ENCODE results near the gene SOX4. TPM values are rescaled to one million over a fixed set of nuclear protein-coding genes. Genes with fewer than 3 reads are reported as not detected.

Gene SOX4
- total and polyA plus RNA-seq, 2 experiments from 2014 or later: 164 to 235 TPM

- Histone ChIP-seq H3K4me3 (peak overlapping the region; percentile 75), H4K20me1 (replicated peaks; ENCODE audit: insufficient read depth) (peaks cover 10% of the 10 kb centered on the region; the same call in 1 of the 2 replicates), H3K9me2 (ENCODE audit: insufficient read depth) (no peaks in the 10 kb centered on the region), H3K27me3 (ENCODE audit: insufficient read depth) (no peaks in the 10 kb centered on the region), H3K4me2 (peak overlapping the region; percentile 80), H2AFZ (no peak overlapping the region), H3K36me3 (ENCODE audit: insufficient read depth) (peaks cover 8% of the 10 kb centered on the region; the same call in 1 of the 2 replicates), H3K79me2 (replicated peaks; ENCODE audit: insufficient read depth) (peaks cover 66% of the 10 kb centered on the region), H3K27ac (ENCODE audit: low read depth) (peak overlapping the region; percentile 94), H3K4me1 (ENCODE audit: insufficient read depth) (peaks cover 18% of the 10 kb centered on the region), H3F3A (replicated peaks; ENCODE audit: low read depth) (peaks cover 20% of the 10 kb centered on the region)
- TF ChIP-seq ZNF114 (CRISPR knock-in tag; IDR thresholded peaks at IDR 0.05) (no peak), EZH2phosphoT487 (IDR thresholded peaks at IDR 0.05; ENCODE audit: unreplicated experiment) (no peak), EZH2 (IDR thresholded peaks at IDR 0.05; ENCODE audit: low read depth, unreplicated experiment) (no peak), STAT1 (IDR thresholded peaks at IDR 0.05; ENCODE audit: unreplicated experiment) (no peak), NANOG (IDR thresholded peaks at IDR 0.05; ENCODE audit: borderline replicate concordance) (no peak), CTCF (conservative IDR thresholded peaks at IDR 0.05; ENCODE audit: low read depth in 2 of 2) (no peak), POLR2AphosphoS5 (IDR thresholded peaks at IDR 0.05; ENCODE audit: low read depth) (no peak; the same call in none of the 2 replicates), ZNF331 (CRISPR knock-in tag; IDR thresholded peaks at IDR 0.05; ENCODE audit: low read depth) (no peak), JUNB (IDR thresholded peaks at IDR 0.05; ENCODE audit: unreplicated experiment) (no peak), ETS1 (IDR thresholded peaks at IDR 0.05) (no peak), CREB1 (CRISPR knock-in tag; IDR thresholded peaks at IDR 0.05; ENCODE audit: low read depth) (no peak), ZNF462 (CRISPR knock-in tag; IDR thresholded peaks at IDR 0.05) (no peak), REST (IDR thresholded peaks at IDR 0.05; ENCODE audit: unreplicated experiment) (no peak)
- Mint-ChIP-seq H3K36me3 (ENCODE audit: low read depth) (peaks cover 60% of the 10 kb centered on the region), H3K4me1 (peaks cover 37% of the 10 kb centered on the region), H3K4me3 (peak overlapping the region; percentile 97), H3K27ac (peak overlapping the region; percentile 81), H3K27me3 (ENCODE audit: insufficient read depth, low read depth, poor library complexity) (peaks cover 34% of the 10 kb centered on the region), H3K9me3 (peaks cover 15% of the 10 kb centered on the region)
- DNase-seq (ENCODE audit: low spot score) (no peak), ATAC-seq (no peak)
Measured at GRCh38 chr6:21597801-21598673, 4.5 kb downstream of the SOX4 start.

Measured in GM23338 (cell line).